ENCODE data around the gene ZBTB38.

Gene ZBTB38

GRCh38 chr3:141372656-141373055 lies 4.4 kb downstream of the ZBTB38 start:
- H3K9me3 ChIP-seq (ENCODE audit: insufficient read depth, low read length, severe bottlenecking), result no peaks in the 10 kb centered on the region
- H3K4me2 ChIP-seq (ENCODE audit: insufficient read depth, low read length), result no peak overlapping the region
- no peak overlapping the region for H3K9ac ChIP-seq (ENCODE audit: low read depth, low read length)
- H2AFZ ChIP-seq (ENCODE audit: low read depth, low read length), result no peak overlapping the region
- no peaks in the 10 kb centered on the region for H3K36me3 ChIP-seq (ENCODE audit: insufficient read depth, low read length)
- no peaks in the 10 kb centered on the region for H3K27me3 ChIP-seq (ENCODE audit: insufficient read depth, low read length, poor library complexity)
- DNase-seq (no peak), ATAC-seq (ENCODE audit: insufficient read depth, low read depth) (no peak)
- H3K79me2 ChIP-seq (ENCODE audit: insufficient read depth, low read length), result no peaks in the 10 kb centered on the region
- H3K4me3 ChIP-seq (ENCODE audit: low read depth in 1 of 2, low read length in 2 of 2), result no peak overlapping the region
- H3K27ac ChIP-seq (ENCODE audit: low read length), result no peak overlapping the region
- no peaks in the 10 kb centered on the region for H4K20me1 ChIP-seq (ENCODE audit: insufficient read depth, low read length)
- TF ChIP-seq EZH2 (IDR thresholded peaks at IDR 0.05; ENCODE audit: borderline replicate concordance, low read depth, low read length, severe bottlenecking), result no peak
- no peaks in the 10 kb centered on the region for H3K4me1 ChIP-seq (ENCODE audit: insufficient read depth, low read length)

- Histone ChIP-seq H3K9me3 (ENCODE audit: insufficient read depth, low read length, severe bottlenecking) (no peaks in the 10 kb centered on the region), H3K4me2 (ENCODE audit: insufficient read depth, low read length) (no peak overlapping the region), H3K27ac (ENCODE audit: low read length) (no peak overlapping the region), H3K27me3 (ENCODE audit: insufficient read depth, low read length, poor library complexity) (no peaks in the 10 kb centered on the region), H2AFZ (ENCODE audit: low read depth, low read length) (no peak overlapping the region), H3K4me3 (ENCODE audit: low read depth in 1 of 2, low read length in 2 of 2) (no peak overlapping the region), H3K79me2 (ENCODE audit: insufficient read depth, low read length) (no peaks in the 10 kb centered on the region), H3K9ac (ENCODE audit: low read depth, low read length) (no peak overlapping the region), H4K20me1 (ENCODE audit: insufficient read depth, low read length) (no peaks in the 10 kb centered on the region), H3K36me3 (ENCODE audit: insufficient read depth, low read length) (no peaks in the 10 kb centered on the region), H3K4me1 (ENCODE audit: insufficient read depth, low read length) (no peaks in the 10 kb centered on the region)
- no peak for TF ChIP-seq CTCF (IDR thresholded peaks at IDR 0.05; ENCODE audit: borderline replicate concordance, extremely low read depth, low read length, poor library complexity, severe bottlenecking)
- no peak for TF ChIP-seq EZH2 (IDR thresholded peaks at IDR 0.05; ENCODE audit: borderline replicate concordance, low read depth, low read length, severe bottlenecking)
- ATAC-seq (ENCODE audit: insufficient read depth, low read depth) (no peak), DNase-seq (no peak)
Measured at GRCh38 chr3:141373232-141373631, 4.9 kb downstream of the ZBTB38 start.

GRCh38 chr3:141373768-141374526 lies 5.6 kb downstream of the ZBTB38 start:
- TF ChIP-seq EZH2 (IDR thresholded peaks at IDR 0.05; ENCODE audit: borderline replicate concordance, low read depth, low read length, severe bottlenecking) (no peak), CTCF (IDR thresholded peaks at IDR 0.05; ENCODE audit: borderline replicate concordance, extremely low read depth, low read length, poor library complexity, severe bottlenecking) (no peak)
- no peak for DNase-seq
- no peaks in the 10 kb centered on the region for H3K36me3 ChIP-seq (ENCODE audit: insufficient read depth, low read length)
- no peaks in the 10 kb centered on the region for H3K9me3 ChIP-seq (ENCODE audit: insufficient read depth, low read length, severe bottlenecking)
- H4K20me1 ChIP-seq (ENCODE audit: insufficient read depth, low read length), result no peaks in the 10 kb centered on the region
- H2AFZ ChIP-seq (ENCODE audit: low read depth, low read length), result no peak overlapping the region
- no peak overlapping the region for H3K4me2 ChIP-seq (ENCODE audit: insufficient read depth, low read length)
- no peaks in the 10 kb centered on the region for H3K4me1 ChIP-seq (ENCODE audit: insufficient read depth, low read length)
- H3K27me3 ChIP-seq (ENCODE audit: insufficient read depth, low read length, poor library complexity), result no peaks in the 10 kb centered on the region
- H3K4me3 ChIP-seq (ENCODE audit: low read depth in 1 of 2, low read length in 2 of 2), result no peak overlapping the region
- H3K79me2 ChIP-seq (ENCODE audit: insufficient read depth, low read length), result no peaks in the 10 kb centered on the region
- no peak overlapping the region for H3K9ac ChIP-seq (ENCODE audit: low read depth, low read length)
- ATAC-seq (ENCODE audit: insufficient read depth, low read depth), result no peak
- H3K27ac ChIP-seq (ENCODE audit: low read length), result no peak overlapping the region

GRCh38 chr3:141375381-141376301 lies 7.3 kb downstream of the ZBTB38 start:
- no peaks in the 10 kb centered on the region for H3K9me3 ChIP-seq (ENCODE audit: insufficient read depth, low read length, severe bottlenecking)
- no peak overlapping the region for H3K9ac ChIP-seq (ENCODE audit: low read depth, low read length)
- ATAC-seq (ENCODE audit: insufficient read depth, low read depth) (no peak), DNase-seq (no peak)
- no peaks in the 10 kb centered on the region for H3K36me3 ChIP-seq (ENCODE audit: insufficient read depth, low read length)
- H3K4me1 ChIP-seq (ENCODE audit: insufficient read depth, low read length), result no peaks in the 10 kb centered on the region
- H3K79me2 ChIP-seq (ENCODE audit: insufficient read depth, low read length), result no peaks in the 10 kb centered on the region
- no peaks in the 10 kb centered on the region for H3K27me3 ChIP-seq (ENCODE audit: insufficient read depth, low read length, poor library complexity)
- no peaks in the 10 kb centered on the region for H4K20me1 ChIP-seq (ENCODE audit: insufficient read depth, low read length)
- TF ChIP-seq CTCF (IDR thresholded peaks at IDR 0.05; ENCODE audit: borderline replicate concordance, extremely low read depth, low read length, poor library complexity, severe bottlenecking) (no peak), EZH2 (IDR thresholded peaks at IDR 0.05; ENCODE audit: borderline replicate concordance, low read depth, low read length, severe bottlenecking) (no peak)
- H3K27ac ChIP-seq (ENCODE audit: low read length), result no peak overlapping the region
- no peak overlapping the region for H2AFZ ChIP-seq (ENCODE audit: low read depth, low read length)
- no peak overlapping the region for H3K4me3 ChIP-seq (ENCODE audit: low read depth in 1 of 2, low read length in 2 of 2)
- no peak overlapping the region for H3K4me2 ChIP-seq (ENCODE audit: insufficient read depth, low read length)
